ENCODE measurements around the gene MEPCE. TPM values are rescaled to one million over a fixed set of nuclear protein-coding genes. Genes with fewer than 3 reads are reported as not detected.

The MEPCE gene
- total and polyA plus RNA-seq, 9 donors = 29.4 to 60.6 (median 44.7) TPM

DNA sequence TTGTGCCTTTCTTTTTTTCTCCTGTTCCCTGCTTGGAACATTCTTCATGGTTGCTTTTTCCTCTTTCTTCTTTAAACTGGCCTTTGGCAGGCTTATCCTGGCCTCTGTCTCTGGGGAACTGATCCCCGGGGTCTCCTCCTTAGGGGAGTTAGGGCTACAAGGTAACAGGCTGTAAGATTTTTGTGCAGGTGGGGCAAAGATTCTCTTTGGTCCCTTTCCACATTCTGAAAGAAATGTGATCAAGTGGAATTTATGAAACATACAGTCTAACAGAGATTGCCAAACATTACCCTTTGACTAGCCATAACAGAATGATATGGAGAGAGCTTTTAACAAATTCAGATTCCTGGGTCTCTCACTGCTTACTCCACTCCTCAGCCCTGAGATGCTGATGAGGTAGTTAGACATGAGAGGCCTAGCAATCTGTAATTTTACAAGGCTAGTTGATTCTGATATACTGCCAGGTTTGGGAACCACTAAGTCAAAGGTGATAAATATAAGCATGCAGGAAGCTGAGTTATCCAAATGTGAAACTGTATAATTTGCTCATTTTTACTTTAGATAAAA is 9.9 kb upstream of the MEPCE start:
- intact Hi-C loops (cut with DNase I) = no loop called here
- H3K27ac ChIP-seq = no peak overlapping the region

DNA sequence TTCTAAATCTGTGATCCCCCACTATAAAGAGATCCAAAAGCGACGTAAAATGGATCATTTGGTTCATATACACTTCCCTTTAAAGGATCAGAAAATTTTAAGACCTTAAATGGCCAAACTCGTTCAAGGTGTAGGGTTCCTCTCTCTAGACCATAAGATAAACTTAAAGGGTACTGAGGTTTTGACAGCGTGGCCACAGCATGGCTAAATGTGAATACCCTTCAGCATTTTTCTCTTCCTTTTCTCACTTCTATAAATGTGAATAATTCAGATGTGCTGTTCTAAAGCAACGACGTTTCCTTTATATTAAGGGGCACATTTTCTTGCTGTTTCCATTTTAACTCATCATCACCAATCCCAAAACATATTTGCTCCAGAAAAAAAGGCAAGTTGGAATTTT is 6.3 kb upstream of the MEPCE start:
- no peaks in the 10 kb centered on the region for H3K9me3 ChIP-seq
- TF ChIP-seq, protein P1, sequence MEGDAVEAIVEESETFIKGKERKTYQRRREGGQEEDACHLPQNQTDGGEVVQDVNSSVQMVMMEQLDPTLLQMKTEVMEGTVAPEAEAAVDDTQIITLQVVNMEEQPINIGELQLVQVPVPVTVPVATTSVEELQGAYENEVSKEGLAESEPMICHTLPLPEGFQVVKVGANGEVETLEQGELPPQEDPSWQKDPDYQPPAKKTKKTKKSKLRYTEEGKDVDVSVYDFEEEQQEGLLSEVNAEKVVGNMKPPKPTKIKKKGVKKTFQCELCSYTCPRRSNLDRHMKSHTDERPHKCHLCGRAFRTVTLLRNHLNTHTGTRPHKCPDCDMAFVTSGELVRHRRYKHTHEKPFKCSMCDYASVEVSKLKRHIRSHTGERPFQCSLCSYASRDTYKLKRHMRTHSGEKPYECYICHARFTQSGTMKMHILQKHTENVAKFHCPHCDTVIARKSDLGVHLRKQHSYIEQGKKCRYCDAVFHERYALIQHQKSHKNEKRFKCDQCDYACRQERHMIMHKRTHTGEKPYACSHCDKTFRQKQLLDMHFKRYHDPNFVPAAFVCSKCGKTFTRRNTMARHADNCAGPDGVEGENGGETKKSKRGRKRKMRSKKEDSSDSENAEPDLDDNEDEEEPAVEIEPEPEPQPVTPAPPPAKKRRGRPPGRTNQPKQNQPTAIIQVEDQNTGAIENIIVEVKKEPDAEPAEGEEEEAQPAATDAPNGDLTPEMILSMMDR (IDR thresholded peaks at IDR 0.05) = no peak
- TF ChIP-seq POLR2A (IDR thresholded peaks at IDR 0.05) = no peak
- no peak for TF ChIP-seq EP300 (IDR thresholded peaks at IDR 0.05)
- H3K27me3 ChIP-seq = no peaks in the 10 kb centered on the region
- no peaks in the 10 kb centered on the region for H3K4me1 ChIP-seq (ENCODE audit: insufficient read depth)
- intact Hi-C loops (cut with DNase I) = no loop called here
- H3K36me3 ChIP-seq = no peaks in the 10 kb centered on the region
- no peak overlapping the region for H3K4me3 ChIP-seq
- 87 to 92% (median 91%) methylated on average over 6 of the region's 6 CpGs for WGBS, 3 donors
- no peak for DNase-seq
- H3K27ac ChIP-seq = no peak overlapping the region

More for the DNA sequence above, 9.9 kb upstream of the MEPCE start:
- H3K4me3 ChIP-seq = no peak overlapping the region
- H3K36me3 ChIP-seq = no peaks in the 10 kb centered on the region
- H3K27me3 ChIP-seq = no peaks in the 10 kb centered on the region
- 34 to 44% (median 39%) methylated on average over 1 of the region's 1 CpG for WGBS, 3 donors
- TF ChIP-seq, protein P1 (IDR thresholded peaks at IDR 0.05) = no peak
- TF ChIP-seq POLR2A (IDR thresholded peaks at IDR 0.05) (no peak), EP300 (IDR thresholded peaks at IDR 0.05) (no peak)
- no peaks in the 10 kb centered on the region for H3K9me3 ChIP-seq
- H3K4me1 ChIP-seq (ENCODE audit: insufficient read depth) = no peaks in the 10 kb centered on the region
- DNase-seq = no peak

DNA sequence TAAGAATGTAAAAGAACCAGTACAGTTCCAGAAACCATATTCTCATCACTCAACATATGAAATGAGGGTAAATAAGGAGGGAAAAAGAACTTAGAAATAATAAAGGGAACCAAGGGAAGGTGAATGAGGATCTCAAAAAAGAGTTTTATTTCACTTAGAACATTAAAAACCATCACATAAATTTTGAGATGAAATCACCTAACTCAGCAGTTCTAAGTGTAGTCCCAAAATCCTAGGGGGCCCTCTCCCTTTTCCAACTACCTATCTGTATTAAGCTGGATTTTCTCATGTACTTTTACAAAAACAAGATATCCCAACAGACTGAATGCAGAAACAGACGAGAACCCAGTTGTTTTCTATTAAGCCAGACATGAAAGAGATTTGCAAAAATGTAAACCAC is 4.3 kb upstream of the MEPCE start:
- intact Hi-C loops (cut with DNase I) = loop anchor here in 1 of 4 donors (5.0 kb wide), 1 partner anchor 273 kb away; no protein-coding TSS in a partner anchor
- no peak overlapping the region for H3K4me3 ChIP-seq
- H3K4me1 ChIP-seq (ENCODE audit: insufficient read depth) = no peaks in the 10 kb centered on the region
- no peaks in the 10 kb centered on the region for H3K27me3 ChIP-seq
- H3K9me3 ChIP-seq = no peaks in the 10 kb centered on the region
- TF ChIP-seq EP300 (IDR thresholded peaks at IDR 0.05) = no peak
- no peak for TF ChIP-seq POLR2A (IDR thresholded peaks at IDR 0.05)
- TF ChIP-seq, protein P1 (IDR thresholded peaks at IDR 0.05) = no peak
- H3K36me3 ChIP-seq = no peaks in the 10 kb centered on the region
- 18 to 21% (median 18%) methylated on average over 1 of the region's 1 CpG for WGBS, 3 donors
- no peak for DNase-seq
- H3K27ac ChIP-seq = no peak overlapping the region

DNA sequence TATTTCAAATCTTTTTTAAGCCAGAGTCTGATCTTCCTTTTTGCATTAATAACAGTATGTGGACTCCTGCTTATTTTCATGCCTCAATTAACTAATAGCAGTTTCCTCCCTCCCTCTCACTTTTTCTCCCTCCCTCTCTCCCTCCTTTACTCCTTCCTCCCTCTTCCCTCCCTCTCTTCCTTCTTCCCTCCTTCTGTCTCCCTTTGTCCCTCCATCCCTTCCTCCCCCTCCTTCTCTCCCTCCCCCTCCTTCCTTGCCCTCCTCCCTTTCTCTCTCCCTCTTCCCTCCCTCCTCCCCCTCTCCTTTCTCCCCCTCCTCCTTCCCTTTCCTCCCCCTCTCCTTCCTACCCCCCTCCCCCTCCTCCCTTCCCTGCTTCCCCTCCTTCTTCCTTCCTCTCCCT is 3.1 kb upstream of the MEPCE start:
- TF ChIP-seq POLR2A (IDR thresholded peaks at IDR 0.05) (no peak), EP300 (IDR thresholded peaks at IDR 0.05) (no peak)
- TF ChIP-seq, protein P1 (IDR thresholded peaks at IDR 0.05) = no peak
- no peak for DNase-seq
- Histone ChIP-seq H3K4me1 (ENCODE audit: insufficient read depth) (peaks cover 5% of the 10 kb centered on the region), H3K9me3 (no peaks in the 10 kb centered on the region), H3K27ac (no peak overlapping the region), H3K36me3 (no peaks in the 10 kb centered on the region), H3K4me3 (no peak overlapping the region), H3K27me3 (no peaks in the 10 kb centered on the region)
- intact Hi-C loops (cut with DNase I) = loop anchor here in 1 of 4 donors (5.0 kb wide), 1 partner anchor 274 kb away; no protein-coding TSS in a partner anchor
